Measurements from ENCODE around the gene PPP6R3. TPM values are rescaled to one million over a fixed set of nuclear protein-coding genes. Genes with fewer than 3 reads are reported as not detected.

PPP6R3 gene
- total and polyA plus RNA-seq, 2 donors (not counting 3 experiments of a cell fraction or from before 2014, with no cell fraction given): 31.7 to 98.8 TPM

- H3K27me3 ChIP-seq (ENCODE audit: control insufficient read depth in 2 of 2, insufficient read depth in 2 of 2, low read length in 2 of 2): no peaks in the 10 kb centered on the region
- TF ChIP-seq MAX (IDR thresholded peaks at IDR 0.05; ENCODE audit: insufficient read depth, insufficient read length) (no peak), MYC (IDR thresholded peaks at IDR 0.05; ENCODE audit: low read depth, low read length) (no peak), FOS (IDR thresholded peaks at IDR 0.05; ENCODE audit: borderline replicate concordance, insufficient read depth, low read length) (no peak)
- H3K4me2 ChIP-seq (ENCODE audit: insufficient read depth, low read length): no peak overlapping the region
- H3K9ac ChIP-seq (replicated peaks; ENCODE audit: extremely low read depth, insufficient read depth, low read length): no peak overlapping the region
- no peaks in the 10 kb centered on the region for H3K9me3 ChIP-seq (replicated peaks; ENCODE audit: control insufficient read depth, insufficient read depth, low read length)
- no peaks in the 10 kb centered on the region for H3K79me2 ChIP-seq (ENCODE audit: control insufficient read depth, insufficient read depth, low read length)
- BruUV-seq (replicated peaks): no TSS peak
- ChIA-PET CTCF (interaction anchor here (0.6 kb wide), 1 partner anchor 14 kb away, joined by 3 read pairs; no protein-coding TSS in a partner anchor), POLR2A (no interaction called here)
- no peaks in the 10 kb centered on the region for H3K9me1 ChIP-seq (replicated peaks; ENCODE audit: control insufficient read depth, extremely low read depth, insufficient read depth, low read length)
- peaks cover 35 to 53% of the 10 kb centered on the region in 2 experiments for H3K36me3 ChIP-seq (ENCODE audit: control insufficient read depth in 2 of 2, extremely low read depth in 1 of 2, insufficient read depth in 2 of 2, low read length in 2 of 2)
- H4K20me1 ChIP-seq (replicated peaks; ENCODE audit: control insufficient read depth, extremely low read depth, insufficient read depth, low read length): no peaks in the 10 kb centered on the region
- no peak overlapping the region for H2AFZ ChIP-seq (ENCODE audit: low read depth, low read length)
- H3K4me3 ChIP-seq (replicated peaks in 1 of 3; ENCODE audit: insufficient read depth in 1 of 3, low read depth in 1 of 3, low read length in 3 of 3): no peak overlapping the region
- intact Hi-C loops (cut with micrococcal nuclease) (no loop called here), dilution Hi-C loops (cut with MboI; ENCODE audit: extremely low pct_ligation_motif_present, low sequenced_read_pairs) (no loop called here)
- H3K27ac ChIP-seq (ENCODE audit: insufficient read depth, low read depth, low read length): no peak overlapping the region
- DNase-seq (ENCODE audit: low read depth, low spot score) (no peak), FAIRE-seq (no peak)
- H3K4me1 ChIP-seq (ENCODE audit: control insufficient read depth, extremely low read depth, insufficient read depth, low read length): no peaks in the 10 kb centered on the region
Observed at GRCh38 chr11:68598816-68599653, 138.5 kb downstream of the PPP6R3 start.

DNA sequence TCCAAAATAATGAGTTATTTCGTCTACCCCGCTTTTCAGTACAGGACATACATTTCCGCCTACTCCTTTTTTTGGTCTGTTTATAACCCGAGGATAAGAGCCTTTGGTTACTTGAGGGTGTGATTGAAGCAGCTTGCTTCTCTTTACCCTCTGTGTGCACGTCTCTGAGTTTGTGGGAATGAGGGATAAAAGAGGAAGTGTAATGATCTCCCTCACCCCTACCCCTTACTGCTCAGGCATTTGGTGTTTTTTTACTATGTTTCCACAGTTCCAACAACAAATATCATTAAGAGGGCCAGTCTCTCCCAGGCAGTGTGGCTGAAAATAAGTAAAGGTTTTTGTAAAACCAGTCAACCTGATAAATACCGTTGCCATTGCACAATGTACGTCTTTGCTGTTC is 140.6 kb downstream of the PPP6R3 start:
- Histone ChIP-seq H2AFZ (ENCODE audit: low read depth, low read length) (no peak overlapping the region), H3K9me1 (replicated peaks; ENCODE audit: control insufficient read depth, extremely low read depth, insufficient read depth, low read length) (no peaks in the 10 kb centered on the region), H3K4me3 (replicated peaks in 1 of 3; ENCODE audit: insufficient read depth in 1 of 3, low read depth in 1 of 3, low read length in 3 of 3) (no peak overlapping the region), H4K20me1 (replicated peaks; ENCODE audit: control insufficient read depth, extremely low read depth, insufficient read depth, low read length) (no peaks in the 10 kb centered on the region), H3K4me2 (ENCODE audit: insufficient read depth, low read length) (no peak overlapping the region), H3K27me3 (ENCODE audit: control insufficient read depth in 2 of 2, insufficient read depth in 2 of 2, low read length in 2 of 2) (no peaks in the 10 kb centered on the region), H3K36me3 (ENCODE audit: control insufficient read depth in 2 of 2, extremely low read depth in 1 of 2, insufficient read depth in 2 of 2, low read length in 2 of 2) (peaks cover 45 to 55% of the 10 kb centered on the region in 2 experiments), H3K9ac (replicated peaks; ENCODE audit: extremely low read depth, insufficient read depth, low read length) (no peak overlapping the region), H3K9me3 (replicated peaks; ENCODE audit: control insufficient read depth, insufficient read depth, low read length) (no peaks in the 10 kb centered on the region), H3K79me2 (ENCODE audit: control insufficient read depth, insufficient read depth, low read length) (no peaks in the 10 kb centered on the region), H3K27ac (ENCODE audit: insufficient read depth, low read depth, low read length) (no peak overlapping the region), H3K4me1 (ENCODE audit: control insufficient read depth, extremely low read depth, insufficient read depth, low read length) (no peaks in the 10 kb centered on the region)
- TF ChIP-seq MAX (IDR thresholded peaks at IDR 0.05; ENCODE audit: insufficient read depth, insufficient read length): no peak
- TF ChIP-seq, protein P1, sequence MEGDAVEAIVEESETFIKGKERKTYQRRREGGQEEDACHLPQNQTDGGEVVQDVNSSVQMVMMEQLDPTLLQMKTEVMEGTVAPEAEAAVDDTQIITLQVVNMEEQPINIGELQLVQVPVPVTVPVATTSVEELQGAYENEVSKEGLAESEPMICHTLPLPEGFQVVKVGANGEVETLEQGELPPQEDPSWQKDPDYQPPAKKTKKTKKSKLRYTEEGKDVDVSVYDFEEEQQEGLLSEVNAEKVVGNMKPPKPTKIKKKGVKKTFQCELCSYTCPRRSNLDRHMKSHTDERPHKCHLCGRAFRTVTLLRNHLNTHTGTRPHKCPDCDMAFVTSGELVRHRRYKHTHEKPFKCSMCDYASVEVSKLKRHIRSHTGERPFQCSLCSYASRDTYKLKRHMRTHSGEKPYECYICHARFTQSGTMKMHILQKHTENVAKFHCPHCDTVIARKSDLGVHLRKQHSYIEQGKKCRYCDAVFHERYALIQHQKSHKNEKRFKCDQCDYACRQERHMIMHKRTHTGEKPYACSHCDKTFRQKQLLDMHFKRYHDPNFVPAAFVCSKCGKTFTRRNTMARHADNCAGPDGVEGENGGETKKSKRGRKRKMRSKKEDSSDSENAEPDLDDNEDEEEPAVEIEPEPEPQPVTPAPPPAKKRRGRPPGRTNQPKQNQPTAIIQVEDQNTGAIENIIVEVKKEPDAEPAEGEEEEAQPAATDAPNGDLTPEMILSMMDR (IDR thresholded peaks at IDR 0.05; ENCODE audit: extremely low read depth in 1 of 2, insufficient read depth in 1 of 2, low read depth in 1 of 2, low read length in 2 of 2): no peak
- no peak for TF ChIP-seq GATA2 (IDR thresholded peaks at IDR 0.05; ENCODE audit: insufficient read depth, insufficient read length, low read depth, low read length)
- TF ChIP-seq POLR2AphosphoS5 (IDR thresholded peaks at IDR 0.05; ENCODE audit: insufficient read depth, low read depth, low read length): no peak
- TF ChIP-seq FOS (IDR thresholded peaks at IDR 0.05; ENCODE audit: borderline replicate concordance, insufficient read depth, low read length): no peak
- no peak for TF ChIP-seq JUN (IDR thresholded peaks at IDR 0.05; ENCODE audit: borderline replicate concordance, insufficient read depth, insufficient read length, low read depth)
- TF ChIP-seq MYC (IDR thresholded peaks at IDR 0.05; ENCODE audit: low read depth, low read length): no peak
- TF ChIP-seq POLR2A (IDR thresholded peaks at IDR 0.05; ENCODE audit: low read depth, low read length): no peak
- no peak for TF ChIP-seq EZH2 (IDR thresholded peaks at IDR 0.05; ENCODE audit: borderline replicate concordance, low read depth, low read length, severe bottlenecking)
- ChIA-PET POLR2A (no interaction called here), CTCF (interaction anchor here (0.7 to 2.0 kb wide), 4 partner anchors 9 to 76 kb away, joined by 3 to 5 read pairs (median 3); no protein-coding TSS in a partner anchor)
- FAIRE-seq (no peak), DNase-seq (ENCODE audit: low read depth, low spot score) (no peak)
- dilution Hi-C loops (cut with MboI; ENCODE audit: extremely low pct_ligation_motif_present, low sequenced_read_pairs): no loop called here
- BruUV-seq (replicated peaks): no TSS peak
- intact Hi-C loops (cut with micrococcal nuclease): no loop called here

Measured in endothelial cell of umbilical vein (primary cell).